ENCODE measurements around the gene AGAP2.
A peak's percentile ranks its signal among the peaks of the same experiment; 100 is the strongest.
"Not testable (repeated sequence)": the region's sequence is repeated elsewhere in the genome, so short reads cannot be mapped to it uniquely, and the experiment has no call there.

Gene AGAP2

GRCh38 chr12:57694459-57695019, 44.0 kb downstream of the AGAP2 start:
- peak; percentile 14 for DNase-seq (ENCODE audit: low read depth)

- peak; percentile 100 for DNase-seq (ENCODE audit: low read depth)
Observed at GRCh38 chr12:57693659-57694458, 44.7 kb downstream of the AGAP2 start, which contains the start of gene OS9. TSS of gene OS9 (plus strand) at chr12:57694132. CDS start at chr12:57694162, 30 bp downstream.

DNA sequence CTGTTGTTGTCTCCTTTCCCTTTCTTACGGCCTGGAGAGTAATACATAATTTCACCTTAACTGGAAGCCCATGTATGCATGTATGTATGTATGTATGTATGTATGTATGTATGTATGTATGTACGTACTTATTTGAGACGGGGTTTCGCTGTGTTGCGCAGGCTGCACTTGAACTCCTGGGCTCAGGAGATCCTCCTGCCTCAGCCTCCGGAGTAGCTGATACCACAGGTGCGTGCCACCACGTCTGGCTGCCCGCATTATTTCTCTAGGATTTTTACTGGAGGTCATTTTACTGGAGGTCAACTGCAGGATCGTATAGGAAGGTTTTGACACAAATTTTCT, 45.3 kb downstream of the AGAP2 start:
- no peak for DNase-seq (ENCODE audit: low read depth)

DNA sequence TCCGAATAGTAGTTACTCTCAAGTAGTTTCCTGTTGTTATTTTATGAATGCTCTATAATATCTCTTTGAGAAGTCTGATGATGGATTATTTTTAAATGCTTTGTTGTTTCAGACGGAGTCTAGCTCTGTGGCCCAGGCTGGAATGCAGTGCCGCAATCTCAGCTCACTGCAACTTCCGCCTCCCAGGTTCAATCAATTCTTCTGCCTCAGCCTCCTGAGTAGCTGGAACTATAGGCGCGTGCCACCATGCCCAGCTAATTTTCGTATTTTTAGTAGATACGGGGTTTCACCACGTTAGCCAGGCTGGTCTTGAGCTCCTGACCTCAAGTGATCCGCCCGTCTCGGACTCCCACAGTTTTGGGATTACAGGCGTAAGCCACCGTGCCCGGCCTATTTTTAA, 46.0 kb downstream of the AGAP2 start:
- DNase-seq (ENCODE audit: low read depth): no peak

- no peak for DNase-seq (ENCODE audit: low read depth)
Observed at GRCh38 chr12:57688931-57689330, 49.6 kb downstream of the AGAP2 start.

DNA sequence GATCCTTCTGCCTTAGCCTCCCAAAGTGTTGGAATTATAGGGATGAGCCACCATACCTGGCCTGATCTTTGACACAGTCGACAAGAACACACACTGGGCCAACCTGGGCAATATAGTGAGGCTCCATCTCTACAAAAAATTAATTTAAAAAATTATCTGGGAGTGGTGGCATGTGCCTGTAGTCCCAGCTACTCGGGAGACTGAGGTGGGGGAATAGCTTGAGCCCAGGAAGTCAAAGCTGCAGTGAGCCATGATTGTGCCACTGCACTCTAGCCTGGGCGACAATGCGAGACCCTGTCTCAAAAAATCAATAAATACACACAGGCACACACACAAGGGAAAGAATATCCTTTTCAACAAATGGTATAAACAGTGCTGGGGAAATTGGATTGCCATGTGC, 50.7 kb downstream of the AGAP2 start:
- DNase-seq (ENCODE audit: low read depth): no peak

DNA sequence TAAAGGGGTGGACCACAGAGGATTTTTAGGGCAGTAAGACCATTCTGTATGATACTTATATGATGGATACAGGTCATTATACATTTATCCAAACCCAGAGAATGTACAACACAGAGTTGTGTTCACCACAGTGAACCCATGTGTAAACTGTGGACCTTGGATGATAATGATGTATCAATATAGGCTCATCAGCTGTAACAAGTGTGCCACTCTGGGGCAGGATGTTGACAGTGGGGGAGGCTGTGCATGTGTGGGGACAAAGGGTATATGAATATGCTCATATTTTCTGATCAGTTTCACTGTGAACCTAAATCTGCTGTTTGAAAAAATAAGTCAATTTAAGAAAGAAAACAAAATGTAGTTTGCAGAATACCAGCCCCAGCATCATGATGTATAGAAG, 58.8 kb downstream of the AGAP2 start:
- DNase-seq (ENCODE audit: low read depth): no peak

DNA sequence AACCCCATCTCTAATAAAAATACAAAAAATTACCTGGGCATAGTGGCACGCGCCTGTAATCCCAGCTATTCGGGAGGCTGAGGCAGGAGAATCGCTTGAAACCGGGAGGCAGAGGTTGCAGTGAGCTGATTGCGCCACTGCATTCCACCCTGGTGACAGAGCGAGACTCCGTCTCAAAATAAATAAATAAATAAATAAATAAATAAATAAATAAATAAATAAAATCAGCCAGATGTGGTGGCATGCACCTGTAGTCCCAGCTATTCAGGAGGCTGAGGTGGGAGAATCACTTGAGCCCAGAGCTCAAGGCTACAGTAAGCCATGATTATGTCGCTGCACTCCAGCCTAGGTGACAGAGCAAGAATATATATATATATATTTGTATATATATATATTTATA, 60.6 kb downstream of the AGAP2 start:
- not testable (repeated sequence) for DNase-seq (ENCODE audit: low read depth)

GRCh38 chr12:57674691-57675090, 63.9 kb downstream of the AGAP2 start:
- no peak for DNase-seq (ENCODE audit: low read depth)

Measured in iris pigment epithelial cell (primary cell).